GM10266 (cell line): ENCODE measurements around the gene RIPK3.

ENCODE experiments used
- DNase-seq: peaks from one replicate; pipeline ENCODE4 v3.0.0; 2012; ENCODE audit errors: extremely low spot score
- CTCF ChIP-seq: IDR thresholded peaks from 2 replicates; pipeline ENCODE4 v1.5.1; 2012; ENCODE audit warnings: mild to moderate bottlenecking, low read depth; ENCODE audit not compliant: control insufficient read depth, insufficient read depth; ENCODE audit errors: missing control alignments

RIPK3 gene

GRCh38 chr14:24342889-24343288 lies 3.1 kb upstream of the RIPK3 start:
- TF ChIP-seq CTCF = no peak
- DNase-seq = no peak

GRCh38 chr14:24340606-24341005 lies 815 bp upstream of the RIPK3 start:
- no peak for DNase-seq
- TF ChIP-seq CTCF = no peak

GRCh38 chr14:24338843-24339242 lies 948 bp downstream of the RIPK3 start:
- no peak for TF ChIP-seq CTCF
- DNase-seq = no peak

GRCh38 chr14:24337824-24338175 lies 2.0 kb downstream of the RIPK3 start:
- no peak for DNase-seq
- no peak for TF ChIP-seq CTCF

GRCh38 chr14:24337144-24337823 lies 2.5 kb downstream of the RIPK3 start:
- peak; percentile 4 for DNase-seq
- no peak for TF ChIP-seq CTCF

- DNase-seq = peak; percentile 12
- no peak for TF ChIP-seq CTCF
These were observed 4.2 kb downstream of the RIPK3 start for GRCh38 chr14:24335461-24336171.
